GM18873 (cell line): ENCODE results near the gene CABYR.

Source experiments
- ATAC-seq: cut with Tn5 transposase; IDR thresholded peaks from one replicate; pipeline ENCODE4 v1.9.1; 2021; ENCODE audit warnings: mild to moderate bottlenecking, moderate library complexity, moderate number of reproducible peaks; ENCODE audit not compliant: unreplicated experiment, low FRiP score

The CABYR gene, protein sequence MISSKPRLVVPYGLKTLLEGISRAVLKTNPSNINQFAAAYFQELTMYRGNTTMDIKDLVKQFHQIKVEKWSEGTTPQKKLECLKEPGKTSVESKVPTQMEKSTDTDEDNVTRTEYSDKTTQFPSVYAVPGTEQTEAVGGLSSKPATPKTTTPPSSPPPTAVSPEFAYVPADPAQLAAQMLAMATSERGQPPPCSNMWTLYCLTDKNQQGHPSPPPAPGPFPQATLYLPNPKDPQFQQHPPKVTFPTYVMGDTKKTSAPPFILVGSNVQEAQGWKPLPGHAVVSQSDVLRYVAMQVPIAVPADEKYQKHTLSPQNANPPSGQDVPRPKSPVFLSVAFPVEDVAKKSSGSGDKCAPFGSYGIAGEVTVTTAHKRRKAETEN

DNA sequence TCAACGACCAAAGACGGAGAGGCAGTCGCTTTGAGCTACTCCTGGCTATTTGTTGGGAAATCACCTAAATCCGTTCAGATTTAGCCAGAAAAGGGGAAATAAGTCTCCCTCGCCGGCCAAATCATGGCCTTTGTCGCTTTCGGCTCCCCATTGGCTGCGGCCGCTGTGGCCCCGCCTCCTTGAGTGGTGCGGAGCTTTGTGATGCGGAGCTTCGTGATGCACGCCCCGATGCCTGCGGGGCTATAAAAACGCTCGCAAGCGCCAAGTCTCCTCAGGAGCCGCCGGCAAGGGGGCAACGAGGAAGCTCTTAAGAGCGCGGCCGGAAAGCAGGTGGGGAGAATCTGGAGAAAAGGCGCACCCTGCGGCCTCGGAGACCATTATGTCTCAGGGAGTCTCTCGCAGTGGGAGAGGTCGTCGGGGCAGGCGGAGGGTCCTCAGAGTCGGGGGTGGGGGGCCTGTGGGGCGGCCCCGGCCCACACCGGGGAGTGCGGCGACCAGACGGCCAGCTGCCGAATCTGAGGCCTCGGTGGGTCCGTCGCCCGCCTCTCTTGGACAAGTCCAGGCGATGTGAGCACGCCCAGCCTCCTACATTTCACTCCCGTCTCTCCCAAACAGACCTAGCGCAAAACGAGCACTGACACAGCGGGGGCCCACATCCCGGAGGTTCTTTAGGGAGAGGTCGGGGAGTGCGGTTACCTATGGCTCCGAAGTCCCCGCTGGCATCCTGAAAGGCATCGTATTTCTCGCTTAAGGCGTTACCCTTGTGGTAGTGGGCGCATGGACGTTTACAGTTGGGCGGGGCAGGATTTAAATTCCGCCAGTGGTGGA, at the start of gene CABYR:
Gene CABYR (plus strand): TSS at position 274 of the 828 bp plus-strand sequence. CDS start 4,053 bp downstream, outside the sequence.
- ATAC-seq, result peak; percentile 78

DNA sequence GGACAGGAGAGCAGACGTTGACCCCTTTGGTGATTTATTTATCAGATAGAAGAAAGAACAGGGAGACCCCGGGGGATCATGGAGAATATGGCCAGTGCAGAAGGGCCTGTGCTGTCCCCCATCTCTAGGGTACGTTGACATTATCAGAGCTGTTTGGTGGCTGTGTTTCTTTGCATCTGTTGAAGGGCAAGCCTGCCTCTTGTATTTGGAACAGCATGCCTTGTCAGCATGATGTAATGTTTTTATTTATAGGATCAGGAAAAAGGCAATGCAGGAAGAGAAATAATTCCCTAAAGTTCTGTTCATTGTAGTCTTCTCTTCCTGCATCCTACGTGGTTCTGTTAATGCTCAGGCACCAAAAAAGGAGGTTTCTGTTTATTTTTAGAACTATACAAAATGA, 49.8 kb upstream of the CABYR start:
- ATAC-seq, result no peak

DNA sequence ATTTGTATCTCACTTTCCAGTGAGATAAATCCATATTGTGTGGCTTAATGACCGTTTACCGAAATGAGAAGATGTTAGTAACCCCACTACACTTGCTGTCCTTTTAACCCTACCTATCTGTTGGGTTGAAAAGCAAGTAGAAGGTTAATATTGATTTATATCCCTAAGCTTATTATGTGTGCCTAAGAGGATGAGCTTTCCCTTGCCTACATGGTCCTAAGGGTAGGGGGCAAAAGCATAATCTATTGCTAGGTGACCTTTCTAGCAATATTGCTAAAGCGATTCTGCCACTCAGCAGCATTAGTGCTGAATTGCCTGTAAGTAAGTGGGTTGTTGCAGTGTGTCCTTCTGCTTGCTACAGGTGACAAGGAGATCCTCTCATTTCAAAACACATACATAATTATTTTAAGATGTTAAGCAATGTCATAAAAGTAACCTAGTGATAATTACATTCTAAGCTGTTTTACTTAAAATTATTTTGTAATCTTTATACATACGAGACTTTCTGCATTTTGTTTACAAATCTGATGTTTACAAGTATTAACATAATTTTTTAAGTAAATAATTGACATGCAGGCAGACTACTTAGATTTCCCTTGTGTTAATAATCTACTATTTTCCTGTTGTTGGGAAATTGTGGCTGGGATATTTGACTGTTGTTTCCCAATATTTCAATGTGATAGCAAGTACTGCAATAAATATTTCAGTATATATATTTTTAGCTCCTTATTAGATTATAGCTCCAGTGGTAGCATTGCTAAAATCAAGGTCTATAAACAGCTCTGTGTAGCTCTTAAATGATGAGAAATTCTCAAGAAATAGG, 49.1 kb upstream of the CABYR start:
- ATAC-seq, result no peak

- ATAC-seq, result no peak
These were observed 48.0 kb upstream of the CABYR start for GRCh38 chr18:24090876-24091275.

DNA sequence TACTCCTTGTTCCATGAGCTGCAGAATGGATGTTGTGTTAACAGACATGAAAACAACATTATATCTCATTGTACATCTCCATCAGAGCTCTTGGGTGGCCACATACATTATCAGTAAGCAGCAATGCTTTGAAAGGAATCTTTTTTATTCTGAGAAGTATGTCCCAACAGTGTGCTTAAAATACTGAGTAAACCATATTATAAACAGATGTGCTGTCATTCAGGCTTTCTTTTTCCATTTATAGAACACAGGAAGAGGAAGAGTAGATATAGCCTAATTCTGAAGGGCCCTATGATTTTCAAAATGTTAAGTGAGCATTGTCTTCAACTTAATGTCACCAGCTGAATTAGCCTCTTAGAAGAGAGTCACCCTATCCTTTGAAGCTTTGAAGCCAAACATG, 44.3 kb upstream of the CABYR start:
- ATAC-seq, result no peak

DNA sequence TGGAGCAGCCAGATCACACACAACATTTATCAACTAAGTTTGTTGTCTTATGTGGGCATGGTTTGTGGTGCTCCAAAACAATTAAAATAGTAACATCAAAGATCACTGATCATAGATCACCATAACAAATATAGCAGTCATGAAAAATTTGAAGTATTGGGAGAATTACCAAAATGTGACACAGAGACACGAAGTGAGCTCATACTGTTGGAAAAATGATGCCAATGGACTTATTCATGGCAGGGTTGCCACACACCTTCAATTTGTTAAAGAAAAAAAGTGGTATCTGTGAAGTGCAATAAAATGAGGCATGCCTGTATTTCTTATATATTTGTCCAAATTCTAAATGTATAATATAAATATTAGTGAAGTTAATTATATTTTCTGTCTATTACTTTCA, 42.9 kb upstream of the CABYR start:
- ATAC-seq, result no peak

DNA sequence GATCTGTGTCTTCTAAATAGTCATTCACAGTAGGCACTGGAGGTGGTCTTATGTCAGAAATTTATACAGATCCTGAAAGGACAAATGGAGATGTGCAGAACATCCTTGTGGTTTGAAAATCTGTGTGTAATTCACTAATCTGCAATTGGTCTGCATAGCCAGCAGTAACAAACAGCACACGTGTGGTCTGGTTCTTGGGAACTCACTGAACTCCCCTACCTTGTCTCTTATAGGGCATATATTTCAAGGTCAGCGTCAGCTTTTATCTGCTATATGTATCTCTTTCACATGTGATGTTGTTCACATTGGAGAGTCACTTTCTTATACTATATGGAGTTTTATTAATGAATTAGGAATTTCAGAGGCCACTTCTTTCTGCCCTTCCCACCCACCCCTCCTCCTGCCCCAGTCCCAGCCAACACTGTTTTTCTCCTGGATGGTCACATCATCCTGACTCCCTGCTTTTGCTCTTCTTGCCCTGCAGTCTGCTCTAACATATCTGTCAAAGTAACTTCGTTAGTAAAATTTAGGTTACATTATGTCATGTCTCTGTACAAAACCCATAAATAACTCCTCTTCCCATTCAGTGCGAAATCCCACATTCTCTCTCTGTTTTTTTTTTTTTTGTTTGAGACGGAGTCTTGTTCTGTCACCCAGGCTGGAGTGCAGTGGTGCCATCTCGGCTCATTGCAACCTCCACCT, 35.4 kb upstream of the CABYR start:
- ATAC-seq, result no peak

DNA sequence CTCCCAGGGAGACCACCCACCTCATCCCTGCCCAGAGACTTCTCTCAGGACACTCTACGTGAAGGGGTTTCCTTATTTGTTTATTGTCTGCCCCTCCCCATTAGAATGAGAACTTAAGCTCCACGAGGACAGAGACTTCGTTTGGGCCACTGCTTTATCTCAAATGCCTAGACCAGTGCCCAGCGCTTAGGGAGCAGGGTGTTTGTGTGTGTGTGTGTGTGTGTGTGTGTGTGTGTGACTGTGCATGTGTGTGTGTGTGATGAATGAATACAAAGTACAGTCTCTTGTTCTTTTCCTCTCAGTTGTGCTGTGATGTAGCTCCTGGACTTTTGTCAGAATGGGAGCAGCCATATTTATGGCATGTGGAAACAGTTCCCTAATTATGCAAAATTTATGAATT, 34.4 kb upstream of the CABYR start:
- ATAC-seq, result no peak

DNA sequence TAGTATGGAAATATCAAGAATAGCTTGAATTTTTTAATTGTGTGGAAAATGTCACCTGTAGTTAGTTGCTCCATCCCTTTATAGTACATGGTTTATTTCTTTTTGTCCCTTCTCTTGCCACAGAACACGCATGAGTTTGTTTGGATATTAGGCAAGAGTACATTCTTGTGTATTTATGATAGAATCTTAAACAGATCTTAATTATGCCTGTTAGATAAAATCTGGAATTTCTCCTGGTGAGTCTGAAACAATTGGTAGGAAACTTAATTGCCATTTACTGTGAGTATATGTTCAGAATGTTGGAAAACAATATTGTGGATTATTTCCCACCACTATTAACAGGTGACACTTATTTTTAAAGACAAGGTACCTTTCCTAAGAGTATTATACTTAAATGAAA, 30.2 kb upstream of the CABYR start:
- no peak for ATAC-seq

DNA sequence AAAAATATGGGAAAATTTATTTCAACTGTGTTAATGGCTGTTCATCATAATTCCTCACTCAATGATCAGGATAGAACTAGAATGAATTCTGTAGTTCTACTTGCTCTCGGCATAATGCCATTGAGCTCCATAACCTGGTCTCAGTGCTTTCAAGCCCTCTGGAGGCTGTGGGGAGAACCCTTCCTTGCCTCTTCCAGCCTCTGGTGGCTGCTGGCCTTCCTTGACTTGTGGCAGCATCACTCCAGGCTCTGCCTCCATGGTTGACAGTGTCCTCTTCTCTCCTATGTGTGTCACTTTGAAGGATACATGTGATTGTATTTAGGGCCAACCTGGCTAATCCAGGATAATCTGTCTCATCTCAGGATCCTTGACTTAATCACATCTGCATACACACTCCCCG, 26.9 kb upstream of the CABYR start:
- no peak for ATAC-seq

DNA sequence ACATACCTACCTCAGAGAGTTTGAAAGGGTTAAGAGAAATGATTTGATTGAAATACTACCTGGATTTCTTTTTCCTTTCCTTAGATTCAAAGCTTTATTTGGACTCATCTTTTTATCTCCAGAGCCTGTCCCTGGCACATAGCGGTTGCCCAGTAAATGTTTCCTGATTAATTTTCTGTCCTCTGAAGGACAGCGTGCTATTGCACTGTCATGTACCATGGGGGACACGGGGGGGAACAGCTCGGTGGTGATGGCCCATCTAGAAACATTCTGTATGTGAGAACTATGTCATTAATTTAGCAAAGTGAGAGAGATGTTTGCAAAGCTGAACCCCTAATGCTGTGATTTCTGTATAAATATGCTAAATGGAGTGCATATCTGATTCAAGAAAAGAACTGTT, 26.4 kb upstream of the CABYR start:
- no peak for ATAC-seq

DNA sequence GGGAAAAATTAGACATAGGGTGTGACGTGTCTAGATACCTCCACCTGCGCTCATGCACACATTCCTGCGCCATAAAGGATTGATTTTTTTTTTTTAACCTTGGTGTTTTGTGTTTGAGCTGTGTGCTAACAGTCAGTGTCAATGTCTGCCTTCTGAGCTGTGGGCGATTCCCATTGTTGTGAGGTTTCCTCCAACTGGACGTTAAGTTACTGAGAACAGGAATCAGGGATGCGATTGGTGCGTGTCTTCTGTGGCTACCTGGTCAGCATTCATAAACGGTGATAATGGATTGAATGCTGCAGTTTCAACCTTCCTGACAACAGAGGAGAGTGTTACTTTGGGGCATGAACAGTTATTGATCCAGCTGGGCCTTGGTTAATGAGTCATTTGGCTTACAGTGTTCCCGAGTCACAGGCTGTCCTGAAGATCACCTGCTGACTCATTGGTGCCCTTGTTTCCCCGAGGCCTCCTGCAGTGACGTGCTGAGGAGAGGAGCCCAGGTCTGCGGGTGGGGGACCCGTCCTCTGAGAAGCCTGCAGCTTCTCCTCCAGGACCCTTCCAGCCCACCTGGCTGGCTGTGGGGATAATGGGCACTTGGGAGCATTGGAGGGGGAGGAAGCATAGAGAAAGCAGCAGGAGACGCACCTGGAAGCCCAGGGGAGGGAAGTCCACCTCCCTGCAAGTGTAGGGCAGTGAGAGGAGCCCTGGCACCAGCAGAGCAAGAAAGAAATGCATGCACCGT, 25.8 kb upstream of the CABYR start:
- no peak for ATAC-seq

DNA sequence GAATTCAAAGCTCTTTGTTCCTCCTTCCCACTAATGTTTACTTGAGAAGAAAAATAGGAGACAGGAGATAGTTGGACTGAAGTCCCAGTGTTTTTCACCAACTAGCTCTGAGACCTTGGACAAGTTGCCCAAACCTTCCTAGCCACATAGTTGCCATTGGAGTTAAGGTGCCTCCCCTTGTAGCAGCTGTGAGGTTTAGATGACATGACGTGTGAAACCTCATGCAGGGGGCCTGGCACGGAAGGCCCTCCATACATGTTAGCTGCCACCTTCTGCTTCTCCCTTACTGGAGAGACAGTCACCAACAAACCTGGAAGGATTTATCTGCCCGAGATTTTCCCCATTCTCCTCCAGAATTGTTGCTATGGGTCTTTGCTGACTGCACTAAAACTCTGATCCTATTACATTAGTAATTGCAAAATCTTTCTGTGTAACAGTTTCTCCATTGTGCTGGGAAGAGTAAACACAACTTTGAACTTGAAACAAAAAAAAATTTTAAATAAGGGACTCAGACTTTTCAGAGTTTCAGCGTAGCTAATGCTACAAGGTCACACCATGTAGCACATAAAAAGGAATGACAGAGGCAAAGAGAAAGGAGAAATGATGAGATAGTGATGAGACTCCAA, 23.8 kb upstream of the CABYR start:
- no peak for ATAC-seq

- ATAC-seq, result no peak
These were observed 23.2 kb upstream of the CABYR start for GRCh38 chr18:24115628-24116027.

GRCh38 chr18:24118750-24119577, 19.9 kb upstream of the CABYR start:
- peak; percentile 71 for ATAC-seq

DNA sequence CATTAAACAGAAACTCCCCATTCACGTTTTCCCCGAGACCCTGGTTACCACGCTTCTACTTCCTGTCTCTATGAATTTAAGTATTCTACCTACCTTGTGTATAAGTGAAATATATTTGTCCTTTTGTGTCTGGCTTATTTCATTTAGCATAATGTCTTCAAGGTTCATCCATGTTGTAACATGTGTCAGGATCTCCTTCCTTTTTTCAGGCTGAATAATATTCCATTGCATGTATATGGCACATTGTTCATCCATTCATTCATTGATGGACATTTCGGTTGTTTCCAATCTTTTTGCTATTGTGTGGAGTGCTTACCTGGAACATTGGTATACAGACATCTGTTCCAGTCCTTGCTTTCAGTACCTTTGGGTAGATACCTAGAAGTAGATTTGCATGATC, 18.2 kb upstream of the CABYR start:
- ATAC-seq, result no peak

DNA sequence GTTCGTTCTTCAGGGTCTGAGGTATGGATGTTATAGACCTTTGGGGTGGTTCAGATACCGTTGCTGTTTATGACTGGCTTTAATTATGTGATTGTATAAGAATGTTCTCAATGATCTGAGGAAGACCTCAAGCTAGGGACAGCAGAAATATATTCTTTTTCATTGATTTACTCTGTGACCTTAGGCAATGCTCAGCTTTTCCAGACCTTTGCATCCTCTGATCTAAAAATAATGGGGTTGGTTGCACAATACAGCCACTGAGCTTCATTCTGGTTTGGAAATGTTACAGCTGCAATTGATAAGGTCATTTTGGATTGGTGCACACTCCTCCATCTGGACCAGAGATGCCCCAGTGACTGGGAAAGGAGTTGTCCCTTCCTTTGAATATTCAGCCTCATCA, 17.2 kb upstream of the CABYR start:
- ATAC-seq, result no peak
